ENCODE measurements around the gene RTN4.

GRCh38 chr2:55073000-55073983 lies 23.0 kb upstream of the RTN4 start:
- no peak for TF ChIP-seq CTCF (IDR thresholded peaks at IDR 0.05)
- TF ChIP-seq POLR2AphosphoS5 (IDR thresholded peaks at IDR 0.05; ENCODE audit: insufficient read depth in 1 of 2, low read depth in 1 of 2) = no peak
